GM12878 (cell line): ENCODE measurements around the gene DNAAF3. TPM values are rescaled to one million over a fixed set of nuclear protein-coding genes. Genes with fewer than 3 reads are reported as not detected.

ENCODE experiments used
- CHD1 ChIP-seq: IDR thresholded peaks from 2 replicates; pipeline ENCODE4 v1.6.1; 2012; ENCODE audit warnings: low read depth, low read length, improper control_type of control experiment
- CHD2 ChIP-seq: IDR thresholded peaks from 2 replicates; pipeline ENCODE4 v1.6.1; 2011; ENCODE audit warnings: low read depth, low read length, improper control_type of control experiment, borderline replicate concordance
- EED ChIP-seq: sonication (generic); IDR thresholded peaks from 2 replicates; pipeline ENCODE4 v1.6.1; 2016; ENCODE audit warnings: antibody characterized with exemption, low read depth
- EZH2 ChIP-seq: IDR thresholded peaks from 2 replicates; pipeline ENCODE4 v1.6.1; 2012; ENCODE audit warnings: low read depth, mild to moderate bottlenecking, control low read depth, inconsistent platforms, low read length, borderline replicate concordance; ENCODE audit not compliant: control insufficient read depth
- HSF1 ChIP-seq: fragments of 150-350 bp; IDR thresholded peaks from 2 replicates; pipeline ENCODE4 v1.6.1; 2014; ENCODE audit warnings: mild to moderate bottlenecking, low read depth, low read length
- IKZF2 ChIP-seq, 2 experiments: fragments of 450-650 bp; IDR thresholded peaks; 2 replicates each; pipeline ENCODE4 v1.6.1; 2017; ENCODE audit warnings: mild to moderate bottlenecking in 2 of 2, moderate library complexity in 2 of 2
- MXI1 ChIP-seq: fragments of 150-350 bp; IDR thresholded peaks from 2 replicates; pipeline ENCODE4 v1.6.1; 2011; ENCODE audit warnings: low read depth, mild to moderate bottlenecking, inconsistent platforms, low read length, improper control_type of control experiment
- NFIC ChIP-seq: IDR thresholded peaks from 2 replicates; pipeline ENCODE4 v1.6.1; 2012; ENCODE audit warnings: low read depth, mild to moderate bottlenecking, inconsistent platforms, low read length, moderate library complexity
- NFXL1 ChIP-seq: fragments of 450-650 bp; IDR thresholded peaks from 2 replicates; pipeline ENCODE4 v1.6.1; 2017; ENCODE audit warnings: antibody characterized with exemption, mild to moderate bottlenecking, borderline replicate concordance
- PML ChIP-seq: IDR thresholded peaks from 2 replicates; pipeline ENCODE4 v1.6.1; 2012; ENCODE audit warnings: low read length, inconsistent platforms
- RUNX3 ChIP-seq: IDR thresholded peaks from 2 replicates; pipeline ENCODE4 v1.6.1; 2012; ENCODE audit warnings: low read length, inconsistent platforms
- YBX1 ChIP-seq: fragments of 450-650 bp; IDR thresholded peaks from 2 replicates; pipeline ENCODE4 v1.6.1; 2016; ENCODE audit warnings: antibody characterized with exemption
- ZBTB4 ChIP-seq: fragments of 450-650 bp; formaldehyde crosslinking; IDR thresholded peaks from 2 replicates; pipeline ENCODE4 v1.4.0; 2022; ENCODE audit warnings: mild to moderate bottlenecking, moderate library complexity
- ZNF217 ChIP-seq: fragments of 450-650 bp; IDR thresholded peaks from 2 replicates; pipeline ENCODE4 v1.6.1; 2017; ENCODE audit warnings: antibody characterized with exemption, mild to moderate bottlenecking
- ZNF622 ChIP-seq: fragments of 450-650 bp; IDR thresholded peaks from 2 replicates; pipeline ENCODE4 v1.6.1; 2017; ENCODE audit warnings: mild to moderate bottlenecking, inconsistent platforms
- polyA plus RNA-seq, 11 experiments: library from polyadenylated mRNA; depleted of rRNA in 4 of 11; unstranded in 6 of 11; stranded (reverse) in 5 of 11; fragments of >200 nt; fragmentation: Nextera tagmentation in 4 of 11; fragmentation: Illumina TruSeq in 1 of 11; extraction: Ambion mirVana in 4 of 11; extraction: Trizol in 1 of 11; gene quantifications; 1 replicate in 1 of 11; 2 replicates in 10 of 11; pipeline versions ENCODE4 v1.2.1 to v1.2.3, GENCODE V29; 2011 to 2016; ENCODE audit warnings: inconsistent platforms in 2 of 11, missing spikeins in 2 of 11, low read depth in 1 of 11
- total RNA-seq, 4 experiments: library from RNA; depleted of rRNA in 3 of 4; stranded (reverse); fragments of >200 nt in 3 of 4; fragmentation: Illumina TruSeq in 1 of 4; extraction: Trizol in 1 of 4; gene quantifications; 2 replicates each; pipeline versions ENCODE4 v1.2.1 to v1.2.3, GENCODE V29; 2013 to 2021
- TF ChIP-seq, protein P1 (sequence below): IDR thresholded peaks from 2 replicates; pipeline ENCODE4 v1.6.1; 2011; ENCODE audit warnings: mild to moderate bottlenecking, low read depth, low read length, moderate library complexity; ENCODE audit not compliant: insufficient replicate concordance
- TF ChIP-seq, protein P2 (sequence below): IDR thresholded peaks from 2 replicates; pipeline ENCODE4 v1.6.1; 2012; ENCODE audit warnings: improper control_type of control experiment, low read depth, low read length; ENCODE audit not compliant: insufficient replicate concordance
- TF ChIP-seq, protein P3 (sequence below): IDR thresholded peaks from 2 replicates; pipeline ENCODE4 v1.6.1; 2012; ENCODE audit warnings: low read depth, low read length, improper control_type of control experiment

Gene DNAAF3
- total and polyA plus RNA-seq, 10 of the 15 experiments (the other 5 are each of a cell fraction or from before 2014, with no cell fraction given) = not detected

DNA sequence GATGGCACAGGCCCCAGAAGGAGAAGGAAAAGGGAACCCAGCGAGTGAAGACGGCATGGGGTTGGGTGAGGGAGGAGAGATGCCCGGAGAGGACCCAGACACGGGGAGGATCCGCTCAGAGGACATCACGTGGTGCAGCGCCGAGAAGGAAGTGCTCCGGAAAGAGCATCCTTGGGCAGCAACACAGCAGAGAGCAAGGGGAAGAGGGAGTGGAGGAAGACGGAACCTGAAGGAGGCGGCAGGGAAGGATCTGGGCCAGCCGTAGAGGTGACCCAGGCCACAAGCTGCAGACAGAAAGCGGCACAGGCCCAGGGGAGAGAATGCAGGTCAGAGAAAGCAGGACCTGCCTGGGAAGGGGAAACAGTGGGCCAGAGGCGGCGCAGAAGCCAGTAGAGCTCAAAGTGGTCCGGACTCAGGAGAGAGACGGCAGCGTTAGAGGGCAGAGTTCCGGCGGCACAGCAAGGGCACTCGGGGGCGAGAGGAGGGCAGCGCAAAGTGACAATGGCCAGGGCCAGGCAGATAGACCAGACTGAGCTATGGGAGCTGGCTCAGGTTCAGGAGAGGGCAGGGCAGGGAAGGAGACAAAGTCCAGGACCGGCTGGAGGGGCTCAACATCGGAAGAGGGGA is 50.1 kb downstream of the DNAAF3 start (continued):
- TF ChIP-seq HSF1 = no peak
- TF ChIP-seq, protein P1, sequence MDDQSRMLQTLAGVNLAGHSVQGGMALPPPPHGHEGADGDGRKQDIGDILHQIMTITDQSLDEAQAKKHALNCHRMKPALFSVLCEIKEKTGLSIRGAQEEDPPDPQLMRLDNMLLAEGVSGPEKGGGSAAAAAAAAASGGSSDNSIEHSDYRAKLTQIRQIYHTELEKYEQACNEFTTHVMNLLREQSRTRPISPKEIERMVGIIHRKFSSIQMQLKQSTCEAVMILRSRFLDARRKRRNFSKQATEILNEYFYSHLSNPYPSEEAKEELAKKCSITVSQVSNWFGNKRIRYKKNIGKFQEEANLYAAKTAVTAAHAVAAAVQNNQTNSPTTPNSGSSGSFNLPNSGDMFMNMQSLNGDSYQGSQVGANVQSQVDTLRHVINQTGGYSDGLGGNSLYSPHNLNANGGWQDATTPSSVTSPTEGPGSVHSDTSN = no peak
- TF ChIP-seq YBX1 = no peak
- TF ChIP-seq CHD1 = no peak
- TF ChIP-seq EED = no peak
- TF ChIP-seq MXI1 = no peak; the same call in 1 of the 2 replicates
- no peak for TF ChIP-seq IKZF2 (IDR thresholded peaks at IDR 0.05)
- TF ChIP-seq NFXL1 = no peak
- TF ChIP-seq PML = no peak
- no peak for TF ChIP-seq EZH2
- no peak for TF ChIP-seq CHD2
- TF ChIP-seq NFIC = no peak
- TF ChIP-seq ZBTB4 (CRISPR knock-in tag) = no peak
- TF ChIP-seq ZNF217 = no peak
- TF ChIP-seq, protein P2, sequence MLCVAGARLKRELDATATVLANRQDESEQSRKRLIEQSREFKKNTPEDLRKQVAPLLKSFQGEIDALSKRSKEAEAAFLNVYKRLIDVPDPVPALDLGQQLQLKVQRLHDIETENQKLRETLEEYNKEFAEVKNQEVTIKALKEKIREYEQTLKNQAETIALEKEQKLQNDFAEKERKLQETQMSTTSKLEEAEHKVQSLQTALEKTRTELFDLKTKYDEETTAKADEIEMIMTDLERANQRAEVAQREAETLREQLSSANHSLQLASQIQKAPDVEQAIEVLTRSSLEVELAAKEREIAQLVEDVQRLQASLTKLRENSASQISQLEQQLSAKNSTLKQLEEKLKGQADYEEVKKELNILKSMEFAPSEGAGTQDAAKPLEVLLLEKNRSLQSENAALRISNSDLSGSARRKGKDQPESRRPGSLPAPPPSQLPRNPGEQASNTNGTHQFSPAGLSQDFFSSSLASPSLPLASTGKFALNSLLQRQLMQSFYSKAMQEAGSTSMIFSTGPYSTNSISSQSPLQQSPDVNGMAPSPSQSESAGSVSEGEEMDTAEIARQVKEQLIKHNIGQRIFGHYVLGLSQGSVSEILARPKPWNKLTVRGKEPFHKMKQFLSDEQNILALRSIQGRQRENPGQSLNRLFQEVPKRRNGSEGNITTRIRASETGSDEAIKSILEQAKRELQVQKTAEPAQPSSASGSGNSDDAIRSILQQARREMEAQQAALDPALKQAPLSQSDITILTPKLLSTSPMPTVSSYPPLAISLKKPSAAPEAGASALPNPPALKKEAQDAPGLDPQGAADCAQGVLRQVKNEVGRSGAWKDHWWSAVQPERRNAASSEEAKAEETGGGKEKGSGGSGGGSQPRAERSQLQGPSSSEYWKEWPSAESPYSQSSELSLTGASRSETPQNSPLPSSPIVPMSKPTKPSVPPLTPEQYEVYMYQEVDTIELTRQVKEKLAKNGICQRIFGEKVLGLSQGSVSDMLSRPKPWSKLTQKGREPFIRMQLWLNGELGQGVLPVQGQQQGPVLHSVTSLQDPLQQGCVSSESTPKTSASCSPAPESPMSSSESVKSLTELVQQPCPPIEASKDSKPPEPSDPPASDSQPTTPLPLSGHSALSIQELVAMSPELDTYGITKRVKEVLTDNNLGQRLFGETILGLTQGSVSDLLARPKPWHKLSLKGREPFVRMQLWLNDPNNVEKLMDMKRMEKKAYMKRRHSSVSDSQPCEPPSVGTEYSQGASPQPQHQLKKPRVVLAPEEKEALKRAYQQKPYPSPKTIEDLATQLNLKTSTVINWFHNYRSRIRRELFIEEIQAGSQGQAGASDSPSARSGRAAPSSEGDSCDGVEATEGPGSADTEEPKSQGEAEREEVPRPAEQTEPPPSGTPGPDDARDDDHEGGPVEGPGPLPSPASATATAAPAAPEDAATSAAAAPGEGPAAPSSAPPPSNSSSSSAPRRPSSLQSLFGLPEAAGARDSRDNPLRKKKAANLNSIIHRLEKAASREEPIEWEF = no peak
- TF ChIP-seq ZNF622 = no peak
- TF ChIP-seq RUNX3 = no peak
- TF ChIP-seq, protein P3, sequence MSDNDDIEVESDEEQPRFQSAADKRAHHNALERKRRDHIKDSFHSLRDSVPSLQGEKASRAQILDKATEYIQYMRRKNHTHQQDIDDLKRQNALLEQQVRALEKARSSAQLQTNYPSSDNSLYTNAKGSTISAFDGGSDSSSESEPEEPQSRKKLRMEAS = peak; percentile 62; the same call in 1 of the 2 replicates
